ENCODE measurements around the gene DCAF5.
"Not testable (repeated sequence)": the region's sequence is repeated elsewhere in the genome, so short reads cannot be mapped to it uniquely, and the experiment has no call there.

Gene DCAF5

DNA sequence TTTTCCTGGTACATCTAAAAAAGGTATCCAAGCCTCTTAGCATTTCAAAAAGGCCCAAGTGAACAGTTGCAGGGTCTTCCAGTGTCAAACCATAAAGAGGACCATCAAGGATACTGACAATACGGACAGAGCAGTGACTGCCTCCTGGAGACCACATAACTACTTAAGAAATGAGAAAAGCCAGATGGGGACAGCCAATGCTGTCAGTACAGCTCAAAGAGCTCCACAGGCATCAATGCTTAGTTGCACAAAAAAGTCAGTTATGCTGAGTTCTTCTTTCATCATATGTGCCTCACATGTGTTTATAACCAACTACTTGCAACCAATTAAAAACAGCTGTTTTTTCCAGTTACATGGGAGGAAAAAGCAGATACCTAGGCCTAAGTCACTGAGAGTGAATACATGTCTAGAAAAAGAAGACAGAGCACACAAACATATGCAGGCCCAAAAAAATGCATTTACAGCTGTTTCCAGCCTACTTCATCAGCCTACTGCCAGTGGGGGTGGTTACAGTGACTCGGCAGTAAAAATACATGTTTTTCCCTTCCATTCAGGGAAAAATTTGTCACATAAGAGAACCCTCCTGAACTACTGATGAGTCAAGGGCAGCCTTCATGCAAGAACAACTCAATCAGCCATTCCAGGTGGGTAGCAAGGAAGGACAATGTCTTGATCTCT, 84.0 kb downstream of the DCAF5 start:
- DNase-seq (ENCODE audit: low read depth in 2 of 2), result no peak

DNA sequence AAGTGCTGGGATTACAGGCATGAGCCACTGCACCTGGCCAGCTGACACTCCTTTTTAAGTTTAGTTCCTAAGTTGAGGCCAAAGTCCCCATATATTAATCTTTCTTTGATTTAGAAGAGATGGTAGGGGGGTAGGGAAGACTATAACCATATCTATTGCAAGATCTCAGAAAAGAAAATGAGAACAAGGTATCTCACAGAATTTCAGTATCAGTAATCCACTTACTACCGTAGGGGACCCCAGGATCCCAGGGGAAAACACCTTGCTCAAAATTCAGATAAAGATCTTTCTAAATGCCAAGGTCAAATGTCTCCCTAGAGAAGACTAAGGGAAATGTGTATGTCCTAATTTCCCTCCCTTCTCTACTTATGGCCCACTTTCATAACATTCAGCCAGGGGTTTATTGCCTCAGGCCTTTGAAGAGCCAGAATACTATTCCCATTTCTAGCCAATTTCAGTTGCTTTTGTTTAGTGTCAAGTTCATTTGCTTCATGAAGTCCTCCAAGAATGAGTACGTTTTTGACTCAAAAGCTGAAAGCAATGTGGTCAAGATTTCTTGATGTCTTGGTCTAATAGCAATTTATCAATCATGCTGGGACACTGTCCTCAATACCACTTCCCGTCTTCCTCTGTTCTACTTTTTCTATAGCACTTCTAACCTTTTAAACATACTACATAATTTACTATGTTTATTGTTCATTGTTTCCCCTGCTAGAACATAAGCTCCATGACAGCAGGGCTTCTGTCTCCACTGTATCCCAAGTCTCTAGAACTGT, 86.3 kb downstream of the DCAF5 start:
- no peak for DNase-seq (ENCODE audit: low read depth in 2 of 2)

DNA sequence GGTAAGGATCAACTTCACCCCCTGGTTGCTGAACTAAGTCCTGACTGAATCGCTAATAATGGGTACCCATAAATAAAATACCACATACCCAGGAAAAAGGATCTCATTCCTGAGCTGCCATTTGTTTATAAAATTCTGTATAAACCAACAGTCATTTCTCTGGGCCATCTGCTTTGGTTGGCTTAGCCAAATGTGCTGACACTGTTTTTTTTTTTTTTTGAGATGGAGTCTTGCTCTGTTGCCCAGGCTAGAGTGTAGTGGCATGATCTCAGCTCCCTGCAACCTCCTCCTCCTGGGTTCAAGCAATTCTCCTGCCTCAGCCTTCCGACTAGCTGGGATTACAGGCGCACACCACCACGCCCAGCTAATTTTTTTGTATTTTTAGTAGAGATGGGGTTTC, 87.0 kb downstream of the DCAF5 start:
- DNase-seq (ENCODE audit: low read depth in 2 of 2), result not testable (repeated sequence)

DNA sequence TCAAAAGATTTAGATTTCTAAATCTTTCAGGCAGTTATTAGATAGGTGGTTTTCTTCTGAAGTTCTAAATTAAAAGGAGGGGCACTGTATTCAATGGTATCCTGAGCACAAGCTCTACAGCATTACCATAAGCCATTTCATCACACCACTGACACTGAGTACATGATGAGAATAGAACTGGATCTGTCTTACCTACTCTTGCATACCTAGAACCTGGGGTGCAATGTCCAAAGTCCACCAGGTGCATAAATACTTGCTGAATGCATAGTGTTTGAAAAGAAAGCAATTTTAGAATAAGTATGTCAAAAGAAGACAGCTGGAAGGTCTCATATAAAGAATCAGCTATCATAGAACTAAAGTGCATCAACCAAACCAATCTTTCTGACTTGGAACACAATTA, 88.3 kb downstream of the DCAF5 start:
- no peak for DNase-seq (ENCODE audit: low read depth in 2 of 2)

DNA sequence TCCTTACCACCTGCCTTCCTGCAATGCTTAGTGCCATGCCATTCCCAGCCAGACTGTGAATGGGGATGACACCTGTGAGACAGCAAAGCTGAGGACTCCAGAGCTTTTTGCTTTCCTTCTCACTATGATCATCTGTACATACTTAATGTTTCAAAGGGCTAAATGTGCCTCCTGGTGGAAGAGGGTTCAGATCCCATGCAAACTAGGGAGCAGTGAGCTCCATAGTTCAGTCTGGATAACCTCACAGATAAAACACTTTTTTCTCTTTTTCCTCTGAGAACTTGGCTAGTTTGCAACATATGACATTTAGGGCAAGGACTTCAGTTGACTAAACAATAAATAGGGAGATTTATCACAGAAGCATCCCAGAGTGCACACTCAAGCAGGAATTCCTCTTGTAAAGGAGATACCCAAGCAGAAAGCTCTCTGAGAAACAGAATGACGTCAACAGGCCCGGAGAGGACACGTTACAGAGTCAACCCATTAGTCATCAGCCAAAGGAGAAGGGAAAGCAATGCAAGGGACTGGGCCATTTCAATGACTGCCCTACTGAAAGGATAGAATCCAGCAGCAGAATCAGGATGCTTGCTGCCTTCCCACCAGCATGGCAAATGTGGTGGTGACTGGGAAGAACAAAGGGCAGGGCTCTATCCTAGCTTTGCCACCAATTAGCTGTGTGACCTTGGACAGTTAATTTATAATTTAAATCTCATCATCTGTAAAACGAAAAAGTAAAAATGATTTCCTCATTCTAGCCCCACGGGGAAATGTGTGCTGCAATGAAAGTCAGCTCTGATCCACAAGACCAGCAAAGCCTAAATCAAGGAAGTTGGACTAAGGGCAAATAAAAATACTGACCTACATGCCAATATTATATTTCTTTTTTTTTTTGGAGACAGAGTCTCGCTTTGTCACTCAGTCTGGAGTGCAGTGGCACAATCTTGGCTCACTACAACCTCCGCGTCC, 93.0 kb downstream of the DCAF5 start:
- no peak for DNase-seq (ENCODE audit: low read depth in 2 of 2)

DNA sequence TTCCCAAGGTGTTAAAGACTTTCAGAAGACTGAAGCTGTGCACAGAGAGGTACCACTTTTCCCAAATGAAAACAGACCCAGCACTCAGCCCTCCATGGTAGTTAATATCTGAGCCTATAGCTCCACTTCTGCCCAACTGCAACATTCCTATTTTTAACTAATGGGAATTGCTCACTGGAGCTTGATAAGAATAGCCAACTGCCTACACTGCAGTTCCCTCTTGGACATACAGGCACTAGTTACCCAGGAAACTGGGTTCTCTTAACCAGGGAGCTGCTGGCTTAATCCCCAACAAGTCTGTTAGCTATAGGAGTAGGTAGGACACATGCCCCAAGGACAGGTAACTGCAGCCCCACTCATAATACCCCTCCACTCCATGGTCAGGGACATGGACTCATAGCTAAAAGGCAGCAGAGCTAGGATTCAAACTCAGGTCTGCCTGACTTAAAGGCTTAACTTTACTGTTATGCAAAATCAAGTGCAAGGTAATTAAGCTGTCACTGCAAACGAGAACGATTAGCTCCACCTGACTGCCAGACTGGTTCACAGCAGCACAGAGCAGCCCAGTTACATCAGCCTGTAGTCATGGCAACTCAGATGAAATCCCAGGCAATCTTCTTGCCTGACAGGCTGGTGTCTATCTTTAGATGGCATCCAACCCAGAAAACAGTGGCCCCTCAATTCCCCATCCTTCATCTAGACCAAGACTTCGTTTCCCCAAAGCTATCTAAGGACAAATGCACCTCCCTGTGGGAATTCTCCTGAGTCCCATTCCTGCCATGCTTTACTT, 96.7 kb downstream of the DCAF5 start:
- no peak for DNase-seq (ENCODE audit: low read depth in 2 of 2)

DNA sequence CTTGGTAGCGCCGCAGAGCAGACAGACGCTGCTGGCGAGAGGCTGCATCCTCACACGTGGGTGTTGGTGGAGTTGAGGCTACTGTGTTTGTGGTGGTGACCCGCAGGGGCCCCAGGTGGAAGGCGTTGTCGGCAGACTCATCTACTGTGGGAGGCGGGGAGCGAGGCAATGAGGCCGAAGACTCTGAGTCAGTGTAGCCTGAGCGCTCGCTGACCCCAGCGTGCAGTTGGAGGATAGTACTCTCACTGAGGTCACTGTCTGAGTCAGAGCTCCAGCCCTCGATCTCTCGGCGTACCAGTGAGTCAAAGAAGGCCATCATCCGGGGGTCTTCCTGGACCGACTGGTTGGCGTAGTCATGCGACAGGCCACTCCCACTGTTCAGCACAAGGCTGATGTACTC, 97.8 kb downstream of the DCAF5 start:
- DNase-seq (ENCODE audit: low read depth in 2 of 2), result no peak

DNA sequence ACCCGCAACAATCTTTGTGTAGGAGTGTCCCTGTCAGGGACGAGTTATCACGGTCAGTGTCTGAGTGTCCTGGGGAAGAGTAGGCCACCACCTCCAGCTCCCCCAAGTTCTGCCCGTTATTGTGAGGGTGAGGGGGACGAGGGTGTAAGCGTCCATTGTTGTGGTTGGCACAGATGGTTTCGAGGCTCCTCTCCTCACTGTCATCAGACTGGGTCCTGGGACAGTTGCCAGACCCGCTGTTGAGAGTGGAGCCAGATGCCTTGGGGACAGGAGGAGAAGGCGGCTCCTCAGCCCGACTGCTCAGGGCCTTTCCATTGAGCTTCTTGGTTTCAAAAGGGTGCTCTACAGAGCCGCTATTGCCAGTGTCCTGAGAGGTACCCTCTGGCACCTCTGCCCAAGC, 98.9 kb downstream of the DCAF5 start:
- DNase-seq (ENCODE audit: low read depth in 2 of 2), result no peak

DNA sequence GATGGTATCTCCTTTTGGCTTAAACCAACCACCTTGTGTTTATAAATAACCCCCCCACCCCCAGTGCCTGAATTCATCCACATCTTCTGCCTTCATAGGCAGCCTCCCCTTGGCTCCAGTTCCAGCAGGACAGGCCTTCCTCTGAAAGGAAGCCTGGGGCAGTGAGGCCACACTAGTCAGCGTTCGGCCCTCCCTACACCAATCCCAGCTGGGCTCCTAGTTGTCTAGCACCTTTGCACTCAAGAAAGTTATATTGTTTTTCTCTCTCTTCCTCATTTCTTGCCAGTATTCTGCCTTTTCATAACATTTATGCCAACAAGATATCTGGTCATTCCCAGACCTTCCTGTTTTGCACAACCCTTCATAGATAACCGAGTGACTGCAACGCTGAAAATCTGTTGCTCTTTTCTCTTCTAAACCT, 100.7 kb downstream of the DCAF5 start:
- DNase-seq (ENCODE audit: low read depth in 2 of 2), result no peak

DNA sequence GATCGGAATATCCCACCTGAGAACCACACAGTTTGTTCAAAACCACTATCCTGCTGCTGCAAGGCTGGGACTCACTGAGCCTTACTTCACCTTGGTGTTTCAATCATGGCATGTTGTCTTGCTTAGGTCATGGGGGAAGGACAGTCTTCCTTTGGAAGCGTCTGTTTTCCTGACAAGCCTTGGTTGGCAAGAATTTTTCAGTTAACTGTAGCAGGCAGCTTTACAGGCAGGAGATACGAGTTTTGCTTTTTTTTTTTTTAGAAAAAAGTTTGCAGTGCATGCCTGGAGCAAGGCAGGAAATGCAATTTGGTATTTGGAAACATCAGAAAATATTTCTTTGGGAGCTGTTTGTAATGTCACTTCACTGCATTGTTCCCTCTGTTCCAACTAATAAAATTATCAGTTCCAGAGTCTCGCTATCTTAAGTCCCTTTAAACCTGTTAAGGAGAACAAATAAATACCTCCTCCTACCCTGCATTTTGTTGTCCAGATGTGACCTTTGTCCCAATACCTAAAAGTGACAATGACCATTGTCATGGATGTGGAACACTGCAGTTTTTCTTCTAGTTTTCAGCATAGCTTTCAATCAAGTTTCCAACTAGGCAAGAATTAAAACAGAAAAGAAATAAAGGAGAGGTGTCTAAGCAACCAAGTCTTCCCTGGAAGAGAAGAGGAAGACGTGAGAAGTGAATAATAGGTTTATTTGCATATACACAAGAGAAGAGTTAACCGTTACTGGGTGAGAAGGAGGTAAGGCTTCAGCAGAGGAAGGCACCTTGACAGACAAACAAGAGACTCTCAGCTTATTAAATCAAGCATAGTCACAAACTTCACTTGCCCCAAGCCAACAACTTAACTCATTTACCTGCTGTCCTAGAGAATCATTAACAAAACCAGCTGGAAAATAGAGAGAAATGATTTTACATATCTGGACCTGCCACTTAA, 102.4 kb downstream of the DCAF5 start:
- DNase-seq (ENCODE audit: low read depth in 2 of 2), result no peak

DNA sequence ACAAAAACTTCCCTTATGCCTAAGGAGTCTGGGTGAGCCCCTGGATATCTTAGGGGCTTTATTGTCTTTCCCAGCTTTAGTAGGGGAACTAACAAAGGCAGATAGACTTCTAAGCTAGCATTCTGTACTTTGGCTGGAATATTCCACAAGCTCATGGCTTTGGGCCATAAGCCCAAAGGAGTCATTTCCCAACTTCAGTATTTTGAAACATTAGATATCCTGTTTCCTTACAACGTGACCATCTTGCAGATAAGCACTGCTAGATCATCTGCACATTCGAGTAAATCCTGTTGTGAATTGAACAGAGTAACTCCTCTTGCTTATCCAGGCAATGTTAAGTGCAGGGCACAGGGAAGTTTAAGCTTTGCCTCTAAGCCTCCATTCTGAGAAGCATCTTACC, 103.2 kb downstream of the DCAF5 start:
- no peak for DNase-seq (ENCODE audit: low read depth in 2 of 2)

DNA sequence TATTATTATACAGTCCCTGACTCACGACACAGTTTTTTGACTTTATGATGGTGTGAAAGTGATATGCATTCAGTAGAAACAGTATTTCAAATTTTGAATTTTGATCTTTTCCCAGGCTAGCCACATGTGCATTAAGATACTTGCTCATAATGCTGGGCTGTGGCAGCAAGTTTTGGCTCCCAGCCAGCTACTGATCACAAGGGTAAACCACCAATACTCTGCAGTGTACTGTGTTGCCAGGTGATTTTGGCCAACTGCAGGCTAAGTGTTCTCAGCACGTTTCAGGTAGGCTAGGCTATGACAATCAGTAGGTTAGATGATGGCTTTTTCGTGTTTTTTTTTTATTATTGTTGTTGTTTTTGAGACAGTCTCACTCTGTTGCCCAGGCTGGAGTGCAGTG, 104.5 kb downstream of the DCAF5 start:
- no peak for DNase-seq (ENCODE audit: low read depth in 2 of 2)

DNA sequence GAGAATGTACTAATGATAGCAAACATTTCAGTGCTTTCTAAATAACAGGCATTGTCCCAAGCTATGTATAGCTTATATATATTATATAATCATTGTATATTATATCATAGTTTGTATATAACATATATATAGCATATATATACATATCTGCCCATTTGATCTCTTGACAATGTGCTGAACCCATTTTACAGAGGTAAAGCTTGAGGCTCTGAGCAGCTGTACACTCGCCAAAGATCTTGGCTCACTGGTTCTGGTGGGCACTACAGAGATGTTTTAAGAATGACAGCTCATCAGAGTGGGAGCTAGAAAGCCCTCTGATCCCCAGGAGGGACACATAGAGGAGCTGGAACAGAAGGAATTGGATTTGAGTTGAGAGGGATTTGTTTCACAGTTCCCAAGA, 105.7 kb downstream of the DCAF5 start:
- no peak for DNase-seq (ENCODE audit: low read depth in 2 of 2)

DNA sequence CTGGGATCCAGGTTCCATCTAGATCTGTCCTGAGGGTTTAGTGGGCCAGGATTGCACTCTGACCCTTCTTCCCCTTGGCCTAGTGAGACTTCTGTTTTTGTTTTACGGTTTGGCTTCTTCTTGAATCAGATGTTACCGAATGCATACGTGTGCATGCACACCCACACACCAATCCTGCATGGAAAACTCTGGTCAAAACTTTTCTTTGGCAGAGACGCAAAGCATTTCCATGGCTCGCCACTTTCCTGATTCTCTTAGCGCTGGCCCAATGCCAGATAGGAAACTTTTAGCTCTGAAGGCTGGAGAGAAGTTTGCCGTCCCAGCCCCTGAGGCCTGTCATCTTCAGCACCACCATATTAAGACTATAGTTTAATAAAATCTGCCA, 106.5 kb downstream of the DCAF5 start:
- no peak for DNase-seq (ENCODE audit: low read depth in 2 of 2)

DNA sequence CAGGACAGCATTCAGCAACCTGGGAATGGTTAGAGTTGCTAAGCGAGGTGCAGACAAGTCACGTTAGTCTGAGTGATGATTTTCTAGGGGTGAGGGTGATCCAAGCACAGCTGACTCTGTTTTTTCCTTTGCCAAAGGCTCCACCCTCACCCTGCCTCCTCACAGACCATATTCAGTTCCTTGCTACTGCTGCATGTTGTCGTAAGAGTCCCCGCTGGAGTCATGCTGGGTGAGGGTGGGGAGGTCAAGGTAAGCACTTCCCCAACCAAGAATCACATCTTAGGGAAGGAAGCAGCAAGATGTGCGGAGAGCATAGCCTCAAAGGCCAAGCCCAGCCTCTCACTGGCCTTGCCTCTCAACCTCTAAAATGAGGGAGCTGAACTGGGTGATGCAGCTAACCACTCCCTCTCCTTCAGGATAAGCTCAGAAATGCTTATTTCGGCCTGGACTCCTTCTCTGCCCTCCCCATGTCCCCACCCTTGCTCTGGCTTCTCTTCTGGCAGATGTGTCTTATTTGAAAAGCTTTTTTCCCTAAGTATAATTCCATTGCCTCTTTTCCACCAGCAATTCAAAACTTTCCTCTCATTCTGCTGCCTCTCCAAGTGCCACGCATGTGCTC, 107.0 kb downstream of the DCAF5 start:
- no peak for DNase-seq (ENCODE audit: low read depth in 2 of 2)

DNA sequence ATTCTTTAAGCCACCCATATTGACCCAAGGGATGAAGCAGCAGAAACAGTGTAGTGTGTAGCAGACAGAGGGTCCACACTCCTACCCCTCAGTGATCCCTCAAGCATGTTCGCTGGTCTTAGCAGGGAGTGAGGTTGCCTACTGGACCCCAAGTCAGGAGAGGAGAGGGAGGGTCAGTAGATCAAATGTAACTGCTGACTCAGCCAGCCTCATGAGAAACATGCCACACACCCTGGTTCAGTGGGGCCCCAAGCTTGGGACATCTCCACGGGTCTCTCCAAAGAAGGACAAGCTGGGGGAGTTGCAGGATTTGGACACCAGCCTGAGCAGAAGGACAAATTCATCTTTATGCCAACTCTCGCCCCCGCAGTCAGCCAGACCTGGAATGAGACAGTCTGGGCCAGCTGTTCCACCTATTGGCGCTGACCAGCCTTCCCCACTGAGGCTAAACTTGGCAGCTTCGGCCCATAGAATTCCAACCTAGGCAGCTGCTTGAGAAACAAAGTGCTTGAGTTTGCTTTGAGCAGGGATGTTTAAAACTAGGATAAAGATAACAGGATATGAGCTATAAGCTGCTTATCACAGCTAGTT, 107.9 kb downstream of the DCAF5 start:
- no peak for DNase-seq (ENCODE audit: low read depth in 2 of 2)

DNA sequence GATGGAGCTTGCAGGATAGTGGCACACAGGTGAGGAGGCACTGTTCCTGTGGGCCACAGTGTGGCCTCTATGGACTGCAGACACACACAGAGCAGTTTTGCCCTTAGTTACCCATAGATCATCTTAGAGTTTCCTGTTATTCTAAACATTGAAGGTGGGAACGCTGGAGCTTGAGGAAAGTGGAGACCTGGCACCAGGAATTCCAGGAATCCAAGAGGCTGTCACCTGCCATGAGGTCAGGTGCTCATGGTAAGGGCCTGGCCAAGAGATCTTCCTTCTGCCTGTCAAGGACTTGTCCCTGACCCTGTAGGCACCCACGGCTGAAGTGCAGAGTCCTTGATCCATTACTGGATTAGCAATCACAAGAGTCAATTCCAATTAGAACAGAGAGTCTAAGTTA, 108.6 kb downstream of the DCAF5 start:
- no peak for DNase-seq (ENCODE audit: low read depth in 2 of 2)

DNA sequence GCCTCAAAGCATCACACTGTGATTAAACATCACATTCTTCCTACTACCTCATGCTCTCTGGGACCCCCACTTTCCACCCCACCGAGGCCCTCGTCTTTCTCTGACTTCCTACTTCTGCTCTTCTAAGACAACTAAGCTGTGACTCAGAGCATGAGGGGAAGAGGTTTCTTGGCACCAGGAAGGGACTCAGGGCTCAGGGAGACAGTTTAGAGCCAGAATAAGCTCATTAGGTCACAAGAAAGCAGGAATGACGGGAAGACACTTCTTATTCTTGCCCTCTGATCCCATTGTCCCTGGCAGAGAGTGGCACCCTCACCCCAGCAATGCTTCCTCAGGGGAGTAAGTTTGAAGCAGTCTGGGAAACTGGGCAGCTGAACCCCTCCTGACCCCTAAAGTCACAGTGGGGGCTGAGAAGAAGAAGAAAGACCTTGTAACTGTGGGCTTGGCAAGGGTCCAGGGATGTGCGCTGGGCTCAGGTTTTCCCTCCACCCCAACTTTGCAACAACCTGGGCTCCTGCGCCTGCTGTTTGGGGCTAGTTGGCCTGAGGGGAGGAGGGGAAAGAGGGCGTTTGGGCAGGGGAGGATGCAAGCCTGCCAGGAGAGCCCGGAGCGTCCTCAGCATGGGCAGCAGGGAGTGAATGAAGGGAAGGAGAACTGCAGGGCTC, 109.2 kb downstream of the DCAF5 start:
- no peak for DNase-seq (ENCODE audit: low read depth in 2 of 2)

DNA sequence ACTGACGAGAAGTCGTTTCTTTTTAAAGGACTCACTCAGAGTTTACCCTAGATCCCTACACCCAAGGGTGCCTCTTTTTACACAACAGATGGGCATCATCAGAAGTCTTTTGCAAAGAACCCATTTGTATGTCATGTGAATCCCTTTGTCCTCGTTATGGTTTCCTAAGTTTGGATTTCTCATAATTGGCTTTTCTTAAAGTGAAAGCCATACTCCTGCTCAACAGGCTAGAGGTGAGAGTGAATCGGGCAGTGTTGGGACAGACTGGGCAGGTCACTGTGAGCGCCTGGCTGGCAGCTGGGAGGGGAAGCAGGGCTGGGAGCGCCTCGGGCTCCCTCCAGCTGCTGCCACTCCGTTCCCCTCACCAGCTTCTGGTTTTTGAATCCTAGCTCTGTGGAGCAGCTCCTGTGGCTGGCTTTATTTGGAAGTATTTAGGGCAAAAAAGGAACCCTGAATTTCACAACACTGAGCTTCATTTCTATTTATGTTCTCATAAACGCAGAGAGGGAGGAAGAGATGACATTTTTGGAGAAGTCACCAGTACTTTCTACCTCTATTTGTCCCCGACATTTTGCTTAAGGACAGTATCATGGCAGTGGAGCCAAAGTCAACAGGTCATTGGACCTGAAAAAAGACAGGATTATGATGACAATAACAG, 110.0 kb downstream of the DCAF5 start:
- no peak for DNase-seq (ENCODE audit: low read depth in 2 of 2)
